Medulla oblongata (tissue), 1 donor: Measurements from ENCODE around the gene GRAMD1B.
A peak's percentile ranks its signal among the peaks of the same experiment; 100 is the strongest.

Source experiments
- DNase-seq: peaks from one replicate; pipeline ENCODE4 v3.0.0-alpha.2; 2015; ENCODE audit errors: extremely low spot score

GRAMD1B gene

GRCh38 chr11:123409456-123410217 is 20.4 kb upstream of the GRAMD1B start:
- DNase-seq = no peak

- no peak for DNase-seq
Observed at GRCh38 chr11:123410218-123410549, 19.9 kb upstream of the GRAMD1B start.

GRCh38 chr11:123413636-123414035 is 16.4 kb upstream of the GRAMD1B start:
- DNase-seq = no peak

- DNase-seq = no peak
Observed at GRCh38 chr11:123416566-123416965, 13.5 kb upstream of the GRAMD1B start.

- no peak for DNase-seq
Observed at GRCh38 chr11:123418351-123419114, 11.5 kb upstream of the GRAMD1B start.

GRCh38 chr11:123419731-123420452 is 10.2 kb upstream of the GRAMD1B start:
- DNase-seq = no peak

GRCh38 chr11:123421589-123421988 is 8.5 kb upstream of the GRAMD1B start:
- no peak for DNase-seq

- DNase-seq = no peak
Observed at GRCh38 chr11:123425367-123425766, 4.7 kb upstream of the GRAMD1B start.

GRCh38 chr11:123426789-123427188 is 3.3 kb upstream of the GRAMD1B start:
- DNase-seq = no peak

GRCh38 chr11:123427405-123427804 is 2.7 kb upstream of the GRAMD1B start:
- no peak for DNase-seq

- no peak for DNase-seq
Observed at GRCh38 chr11:123428116-123428715, 1.9 kb upstream of the GRAMD1B start.

GRCh38 chr11:123429336-123429735 is 733 bp upstream of the GRAMD1B start:
- DNase-seq = no peak

GRCh38 chr11:123430721-123431497 is 840 bp downstream of the GRAMD1B start:
- DNase-seq = peak; percentile 65

- peak; percentile 20 for DNase-seq
Observed at GRCh38 chr11:123431619-123432018, 1.6 kb downstream of the GRAMD1B start.

GRCh38 chr11:123434262-123434661 is 4.2 kb downstream of the GRAMD1B start:
- DNase-seq = no peak

GRCh38 chr11:123434911-123435310 is 4.8 kb downstream of the GRAMD1B start:
- DNase-seq = peak; percentile 61

- DNase-seq = no peak
Observed at GRCh38 chr11:123437236-123437979, 7.3 kb downstream of the GRAMD1B start.

GRCh38 chr11:123438131-123438627 is 8.1 kb downstream of the GRAMD1B start:
- DNase-seq = no peak

- DNase-seq = no peak
Observed at GRCh38 chr11:123439616-123440015, 9.5 kb downstream of the GRAMD1B start.

GRCh38 chr11:123441161-123441560 is 11.1 kb downstream of the GRAMD1B start:
- DNase-seq = no peak
